ENCODE measurements around the gene RALB. TPM values are rescaled to one million over a fixed set of nuclear protein-coding genes. Genes with fewer than 3 reads are reported as not detected.

RALB gene
- total and polyA plus RNA-seq, 2 of the 8 experiments (the other 6 are each of a cell fraction or from before 2014, with no cell fraction given) = 12.0 to 16.6 TPM

- H4K20me1 ChIP-seq (replicated peaks in 1 of 2; ENCODE audit: control insufficient read depth in 1 of 2, insufficient read depth in 2 of 2, low read length in 2 of 2) = peaks cover 0 to 1% of the 10 kb centered on the region in 2 experiments
- 92% methylated on average over 6 of the region's 6 CpGs; no CpG with 5 or more reads in 1 of the 2 experiments for WGBS, 2 experiments (ENCODE audit: extremely low coverage in 1 of 2, insufficient coverage in 1 of 2, insufficient read length in 1 of 2, insufficient replicate concordance in 2 of 2, low coverage in 1 of 2, low lambda C conversion rate in 2 of 2, missing lambda C conversion rate in 1 of 2)
- no peak overlapping the region for H3K4me2 ChIP-seq (ENCODE audit: insufficient read depth in 1 of 2, low read depth in 2 of 2, low read length in 2 of 2)
- no peak overlapping the region for H4K5ac ChIP-seq (ENCODE audit: insufficient read length, low read depth, low read length)
- FAIRE-seq (no peak), DNase-seq (ENCODE audit: low read depth in 1 of 2, low spot score in 2 of 2) (no peak)
- H3K27ac ChIP-seq (ENCODE audit: low read depth, low read length) = no peak overlapping the region
- no peak overlapping the region for H4K91ac ChIP-seq (replicated peaks; ENCODE audit: insufficient read length, low read length)
- no peak overlapping the region for H2BK20ac ChIP-seq (ENCODE audit: low read length)
- no peaks in the 10 kb centered on the region for H3K79me2 ChIP-seq (ENCODE audit: control insufficient read depth in 1 of 2, insufficient read depth in 2 of 2, low read length in 2 of 2)
- H2BK15ac ChIP-seq (ENCODE audit: low read length) = no peak overlapping the region
- no peaks in the 10 kb centered on the region for H3K79me1 ChIP-seq (ENCODE audit: low read depth, low read length)
- no peak overlapping the region for H3K18ac ChIP-seq (ENCODE audit: extremely low read depth, low read length)
- H3K9me3 ChIP-seq (ENCODE audit: insufficient read depth in 2 of 2, low read depth in 1 of 2, low read length in 1 of 2) = no peaks in the 10 kb centered on the region
- CTCF ChIA-PET (ENCODE audit: partially characterized antibody) = interaction anchor here (0.7 to 2.2 kb wide), 4 partner anchors 10 to 311 kb away, joined by 3 to 7 read pairs (median 4); no protein-coding TSS in a partner anchor
- H3K9ac ChIP-seq (replicated peaks in 1 of 4; ENCODE audit: extremely low read depth in 1 of 4, low read depth in 3 of 4, low read length in 3 of 4) = no peak overlapping the region
- H3K4me1 ChIP-seq (replicated peaks in 1 of 4; ENCODE audit: control insufficient read depth in 3 of 4, insufficient read depth in 4 of 4, low read length in 3 of 4) = peaks cover 7 to 37% (median 21%) of the 10 kb centered on the region in 4 experiments
- no peak overlapping the region for H3K4ac ChIP-seq (replicated peaks; ENCODE audit: insufficient read length, low read depth, low read length)
- H3K36me3 ChIP-seq (ENCODE audit: control insufficient read depth in 2 of 4, insufficient read depth in 4 of 4, low read length in 3 of 4) = no peaks in the 10 kb centered on the region
- H3K4me3 ChIP-seq (ENCODE audit: extremely low read depth in 1 of 4, insufficient read depth in 2 of 4, low read depth in 3 of 4, low read length in 4 of 4) = no peak overlapping the region
- no peak overlapping the region for H3K23ac ChIP-seq (ENCODE audit: insufficient read length)
- peaks cover 0 to 5% (median 0%) of the 10 kb centered on the region in 4 experiments; a peak in 3 of 7 replicates for H3K27me3 ChIP-seq (replicated peaks in 1 of 4; ENCODE audit: control insufficient read depth in 3 of 4, extremely low read depth in 1 of 4, insufficient read depth in 3 of 4, low read length in 3 of 4)
- H2AK5ac ChIP-seq (ENCODE audit: low read depth, low read length) = no peak overlapping the region
- H2BK12ac ChIP-seq (ENCODE audit: low read depth, low read length) = no peak overlapping the region
- H3K23me2 ChIP-seq (ENCODE audit: low read depth, low read length) = no peaks in the 10 kb centered on the region; the same call in 1 of the 2 replicates
- POLR2A ChIA-PET (ENCODE audit: partially characterized antibody) = interaction anchor here (1.4 kb wide), 1 partner anchor 10 kb away, joined by 4 read pairs; no protein-coding TSS in a partner anchor
- H3K56ac ChIP-seq (replicated peaks; ENCODE audit: insufficient read length, low read depth, low read length) = no peak overlapping the region
- no peak overlapping the region for H2BK5ac ChIP-seq (ENCODE audit: low read depth, low read length)
- no peak overlapping the region for H3K14ac ChIP-seq (ENCODE audit: insufficient read length)
- no peak overlapping the region for H2AFZ ChIP-seq (ENCODE audit: low read length)
- H2BK120ac ChIP-seq (replicated peaks; ENCODE audit: low read depth, low read length) = no peak overlapping the region
- no peak overlapping the region for H4K8ac ChIP-seq (ENCODE audit: extremely low read depth, insufficient read depth, low read length)
- TF ChIP-seq POU5F1 (IDR thresholded peaks at IDR 0.05; ENCODE audit: low read depth, low read length) (no peak), EGR1 (IDR thresholded peaks at IDR 0.05; ENCODE audit: borderline replicate concordance, low read depth, low read length) (no peak)
Measured at GRCh38 chr2:120241684-120242083, 11.0 kb upstream of the RALB start.
